Right lobe of liver (tissue), 4 donors: ENCODE measurements around the gene ABLIM2.

Experiments used
- CTCF ChIP-seq, 4 donors: fragments of 200-600 bp in 3 of 4; fragments of 450-650 bp in 1 of 4; IDR thresholded peaks; one replicate each; pipeline versions ENCODE4 v1.5.1 to v1.8.0; 2016 to 2022; ENCODE audit warnings: antibody characterized with exemption in 4 of 4, mild to moderate bottlenecking in 2 of 4
- POLR2A ChIP-seq: fragments of 450-650 bp; IDR thresholded peaks from one replicate; pipeline ENCODE4 v1.6.1; 2017; ENCODE audit warnings: antibody characterized with exemption, mild to moderate bottlenecking
- donor health status: DM: no; HTN: no; CAD: no.
- donor health status: DM: no; HTN: no; CAD: no.
- donor health status: DM: no; HTN: yes; CAD: no.

- TF ChIP-seq CTCF (IDR thresholded peaks at IDR 0.05), result no peak
- no peak for TF ChIP-seq POLR2A
Measured at GRCh38 chr4:8103421-8104390, 54.9 kb downstream of the ABLIM2 start.
